K562 (cell line): ENCODE data around the gene RBBP8. TPM values are rescaled to one million over a fixed set of nuclear protein-coding genes. Genes with fewer than 3 reads are reported as not detected.

Experiments used
- ATAC-seq: fragments of 200-7000 bp; cut with Tn5 transposase; 3 replicates; pipeline ENCODE4 v1.9.1; 2020; ENCODE audit warnings: moderate library complexity
- BruUV-seq: library from RNA; stranded (reverse); fragments of 400-500 nt; replicated peaks from 2 replicates; lab custom pipeline; 2021; lab: Mats Ljungman, UMichigan
- CTCF ChIA-PET: fragments of 300-600 bp; formaldehyde crosslinking; extraction: SDS; loops from one replicate; lab custom pipeline; 2021; ENCODE audit warnings: low intra/inter-chr PET ratio; lab: Yijun Ruan, JAX
- POLR2A ChIA-PET: fragments of 300-600, 350-650 bp; sonication (Branson Sonifier 250); formaldehyde crosslinking; extraction: SDS; loops from one replicate; lab custom pipeline; 2021; ENCODE audit warnings: antibody characterized with exemption, inconsistent platforms; lab: Yijun Ruan, JAX
- DNase-seq, 4 experiments: peaks; one replicate each; pipeline versions ENCODE4 v3.0.0 to v3.0.0-alpha.2; 2011 to 2018; ENCODE audit warnings: low spot score in 3 of 4, mixed read lengths in 3 of 4; ENCODE audit errors: extremely low read depth in 1 of 4
- FAIRE-seq: peaks from 2 replicates; lab custom pipeline; 2011; peaks lifted over from hg19 to GRCh38; lab: Jason Lieb, UNC
- H2AFZ ChIP-seq: 2 replicates; pipeline ENCODE4 v1.6.0; 2011; ENCODE audit warnings: low read depth, low read length, control low read depth, inconsistent platforms
- H3K27ac ChIP-seq: fragments of 200-600 bp; 3 replicates; pipeline ENCODE4 v1.8.0; 2011; ENCODE audit warnings: low read depth, mild to moderate bottlenecking, control low read depth, inconsistent platforms, low read length, moderate library complexity, mixed read lengths; ENCODE audit errors: extremely low read depth
- H3K27me3 ChIP-seq, 2 experiments: fragments of 300-600 bp in 1 of 2; 2 replicates in 1 of 2; 3 replicates in 1 of 2; pipeline versions ENCODE4 v1.6.0 to v1.8.0; 2011; ENCODE audit warnings: inconsistent platforms in 2 of 2, low read length in 2 of 2, mild to moderate bottlenecking in 1 of 2, mixed read lengths in 1 of 2, moderate library complexity in 1 of 2; ENCODE audit not compliant: control insufficient read depth in 2 of 2, insufficient read depth in 2 of 2
- H3K36me3 ChIP-seq: fragments of 300-600 bp; 3 replicates; pipeline ENCODE4 v1.8.0; 2011; ENCODE audit warnings: mild to moderate bottlenecking, low read length, inconsistent platforms; ENCODE audit not compliant: control insufficient read depth, insufficient read depth
- H3K4me1 ChIP-seq, 2 experiments: fragments of 200-600 bp in 1 of 2; replicated peaks in 1 of 2; 2 replicates in 1 of 2; 3 replicates in 1 of 2; pipeline versions ENCODE4 v1.5.1 to v1.8.0; 2011; ENCODE audit warnings: inconsistent platforms in 2 of 2, low read length in 2 of 2, mild to moderate bottlenecking in 1 of 2, mixed read lengths in 1 of 2, moderate library complexity in 1 of 2; ENCODE audit not compliant: control insufficient read depth in 2 of 2, insufficient read depth in 2 of 2
- H3K4me2 ChIP-seq: 2 replicates; pipeline ENCODE4 v1.6.1; 2011; ENCODE audit warnings: low read length, control low read depth, inconsistent platforms, mixed read lengths; ENCODE audit not compliant: insufficient read depth
- H3K4me3 ChIP-seq: fragments of 200-600 bp; sonication (generic), shearing (Covaris generic); 2 replicates; pipeline ENCODE4 v1.5.1; 2016; ENCODE audit warnings: control low read depth, inconsistent platforms
- H3K79me2 ChIP-seq: fragments of 200-600 bp; 3 replicates; pipeline ENCODE4 v1.8.0; 2011; ENCODE audit warnings: low read length, inconsistent platforms; ENCODE audit not compliant: control insufficient read depth, insufficient read depth
- H3K9ac ChIP-seq, 2 experiments: 2 replicates each; pipeline versions ENCODE4 v1.6.0 to v1.6.1; 2011; ENCODE audit warnings: low read depth in 2 of 2, low read length in 2 of 2, control low read depth in 1 of 2, inconsistent platforms in 1 of 2, mild to moderate bottlenecking in 1 of 2, mixed read lengths in 1 of 2; ENCODE audit not compliant: insufficient read depth in 1 of 2
- H3K9me1 ChIP-seq: one replicate; pipeline ENCODE4 v1.6.0; 2011; ENCODE audit warnings: inconsistent platforms, mild to moderate bottlenecking, low read length, moderate library complexity; ENCODE audit not compliant: control insufficient read depth, insufficient read depth
- H3K9me3 ChIP-seq: replicated peaks from 2 replicates; pipeline ENCODE4 v1.5.1; 2011; ENCODE audit warnings: low read depth, low read length, inconsistent platforms; ENCODE audit not compliant: control insufficient read depth, insufficient read depth
- H4K20me1 ChIP-seq: replicated peaks from 2 replicates; pipeline ENCODE4 v1.6.1; 2011; ENCODE audit warnings: low read length, inconsistent platforms, mixed read lengths; ENCODE audit not compliant: control insufficient read depth, insufficient read depth
- FOS ChIP-seq: IDR thresholded peaks from 3 replicates; pipeline ENCODE4 v1.6.1; 2011; ENCODE audit not compliant: insufficient read length; ENCODE audit errors: extremely low read depth
- MBD2 ChIP-seq: sonication (generic); IDR thresholded peaks from 2 replicates; pipeline ENCODE4 v1.6.1; 2016; ENCODE audit warnings: low read depth, borderline replicate concordance
- PCBP2 ChIP-seq: fragments of 200-400 bp; formaldehyde crosslinking; IDR thresholded peaks from 2 replicates; pipeline ENCODE4 v1.6.1; 2018; ENCODE audit warnings: low read length, low read depth, mild to moderate bottlenecking, moderate library complexity; ENCODE audit not compliant: poor library complexity, severe bottlenecking
- PHB ChIP-seq: fragments of 250-450 bp; sonication (Bioruptor Pico); IDR thresholded peaks from 2 replicates; pipeline ENCODE4 v1.5.0; 2021
- RBM34 ChIP-seq: fragments of 200-400 bp; formaldehyde crosslinking; IDR thresholded peaks from 2 replicates; pipeline ENCODE4 v1.6.1; 2018; ENCODE audit warnings: low read length, borderline replicate concordance; ENCODE audit not compliant: insufficient read depth
- RUNX1 ChIP-seq: sonication (generic); IDR thresholded peaks from 2 replicates; pipeline ENCODE4 v1.6.1; 2016; ENCODE audit warnings: antibody characterized with exemption, low read depth
- SIN3B ChIP-seq: fragments of 450-650 bp; IDR thresholded peaks from 2 replicates; pipeline ENCODE4 v1.6.1; 2017; ENCODE audit warnings: low read depth, mild to moderate bottlenecking, moderate library complexity
- SIX5 ChIP-seq, 2 experiments: IDR thresholded peaks; 2 replicates each; pipeline ENCODE4 v1.6.1; 2011; ENCODE audit warnings: low read length in 2 of 2, borderline replicate concordance in 1 of 2, low read depth in 1 of 2, mild to moderate bottlenecking in 1 of 2, moderate library complexity in 1 of 2; ENCODE audit not compliant: insufficient read depth in 1 of 2
- SMAD1 ChIP-seq: fragments of 150-350 bp; IDR thresholded peaks from 2 replicates; pipeline ENCODE4 v1.6.1; 2014; ENCODE audit warnings: low read length, low read depth; ENCODE audit not compliant: partially characterized antibody
- TBP ChIP-seq: optimal IDR thresholded peaks from 2 replicates; pipeline ENCODE3; 2011; ENCODE audit warnings: low read depth, low read length, improper control_type of control experiment
- ZNF184 ChIP-seq: sonication (generic); formaldehyde crosslinking; IDR thresholded peaks from 2 replicates; pipeline ENCODE4 v1.5.0; 2020; ENCODE audit warnings: missing genetic modification reagents
- WGBS: fragments of 100-300 bp; shearing (Covaris generic); methylation state at CpG from one replicate; pipeline ENCODE4 v1.1.6; 2016; ENCODE audit warnings: low coverage, mixed read lengths; ENCODE audit not compliant: insufficient coverage; ENCODE audit errors: missing lambda C conversion rate; 5-methylcytosine and 5-hydroxymethylcytosine counted together
- in situ Hi-C: fragments of 300-500 bp; cut with MboI; formaldehyde crosslinking; loops from 4 replicates; pipeline ENCODE4 v1.15.0; 2018; ENCODE audit warnings: inconsistent platforms, mixed read lengths
- intact Hi-C: fragments of 100-400 bp; cut with micrococcal nuclease; formaldehyde crosslinking; loops from 2 replicates; pipeline ENCODE4 v1.14.2; 2022
- polyA plus RNA-seq, 8 experiments: library from polyadenylated mRNA; depleted of rRNA in 4 of 8; stranded (reverse) in 5 of 8; unstranded in 3 of 8; fragments of >200 nt; fragmentation: Nextera tagmentation in 2 of 8; fragmentation: Illumina TruSeq in 1 of 8; extraction: Ambion mirVana in 2 of 8; extraction: Trizol in 1 of 8; gene quantifications; 2 replicates each; pipeline versions ENCODE4 v1.2.1 to v1.2.3, GENCODE V29; 2011 to 2014; ENCODE audit warnings: inconsistent platforms in 1 of 8, missing spikeins in 1 of 8
- total RNA-seq, 7 experiments: library from RNA; depleted of rRNA in 6 of 7; stranded (reverse); fragments of >200 nt in 6 of 7; fragmentation: Illumina TruSeq in 2 of 7; extraction: Trizol in 2 of 7; gene quantifications; 2 replicates each; pipeline versions ENCODE4 v1.2.1 to v1.2.3, GENCODE V29; 2011 to 2021; ENCODE audit warnings: low replicate concordance in 1 of 7
- TF ChIP-seq, protein P1 (sequence below): fragments of 450-650 bp; IDR thresholded peaks from 2 replicates; pipeline ENCODE4 v1.7.1; 2018; ENCODE audit warnings: mild to moderate bottlenecking, low read depth; ENCODE audit not compliant: partially characterized antibody
- TF ChIP-seq, protein P2 (sequence below), 2 experiments: fragments of 450-650 bp; conservative IDR thresholded peaks; 2 replicates each; pipeline ENCODE4 v1.6.1; 2017; ENCODE audit warnings: mild to moderate bottlenecking in 2 of 2, moderate library complexity in 2 of 2
- TF ChIP-seq, protein P3 (sequence below): fragments of 250-450 bp; sonication (Bioruptor Pico); IDR thresholded peaks from 2 replicates; pipeline ENCODE4 v1.8.0; 2022; ENCODE audit warnings: inconsistent platforms, mild to moderate bottlenecking, moderate library complexity, borderline replicate concordance
- TF ChIP-seq, protein P4 (sequence below): fragments of 450-650 bp; IDR thresholded peaks from 2 replicates; pipeline ENCODE4 v1.6.1; 2016

RBBP8 gene
- total and polyA plus RNA-seq, 9 of the 15 experiments (the other 6 are each of a cell fraction or from before 2014, with no cell fraction given): 28.4 to 63.1 (median 48.9) TPM

DNA sequence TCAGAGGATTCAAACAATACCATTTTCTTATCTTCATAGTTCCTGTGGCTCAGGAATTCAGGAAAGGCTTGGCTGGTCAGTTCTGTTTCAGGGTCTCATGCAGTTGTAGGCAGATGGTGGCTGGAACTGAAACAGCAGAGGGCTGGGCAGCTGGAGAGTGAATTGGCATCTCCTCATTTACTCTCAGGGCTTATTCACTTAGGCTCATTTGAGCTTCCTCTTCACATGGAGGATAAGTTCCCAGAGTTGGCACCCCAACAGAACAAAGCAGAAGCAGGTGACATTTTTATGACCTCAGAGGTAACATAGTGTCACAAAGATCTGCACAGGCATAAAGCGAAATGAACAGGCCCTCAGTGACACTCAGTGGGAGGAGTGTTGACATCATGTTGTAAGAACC lies 66.1 kb downstream of the RBBP8 start:
- ATAC-seq (no peak), FAIRE-seq (no peak), DNase-seq (no peak)
- peaks cover 76% of the 10 kb centered on the region for H3K36me3 ChIP-seq
- CTCF ChIA-PET: no interaction called here
- H3K27me3 ChIP-seq: no peaks in the 10 kb centered on the region
- H3K4me3 ChIP-seq: no peak overlapping the region
- 91% methylated on average over 1 of the region's 1 CpG for WGBS
- TF ChIP-seq TBP (no peak), SIN3B (no peak), MBD2 (no peak), SIX5 (IDR thresholded peaks at IDR 0.05; ENCODE audit: borderline replicate concordance in 1 of 2, insufficient read depth in 1 of 2, low read depth in 1 of 2, low read length in 2 of 2) (no peak), PHB (no peak), FOS (no peak), RBM34 (no peak), RUNX1 (no peak), SMAD1 (no peak), PCBP2 (no peak), ZNF184 (no peak)
- TF ChIP-seq, protein P1, sequence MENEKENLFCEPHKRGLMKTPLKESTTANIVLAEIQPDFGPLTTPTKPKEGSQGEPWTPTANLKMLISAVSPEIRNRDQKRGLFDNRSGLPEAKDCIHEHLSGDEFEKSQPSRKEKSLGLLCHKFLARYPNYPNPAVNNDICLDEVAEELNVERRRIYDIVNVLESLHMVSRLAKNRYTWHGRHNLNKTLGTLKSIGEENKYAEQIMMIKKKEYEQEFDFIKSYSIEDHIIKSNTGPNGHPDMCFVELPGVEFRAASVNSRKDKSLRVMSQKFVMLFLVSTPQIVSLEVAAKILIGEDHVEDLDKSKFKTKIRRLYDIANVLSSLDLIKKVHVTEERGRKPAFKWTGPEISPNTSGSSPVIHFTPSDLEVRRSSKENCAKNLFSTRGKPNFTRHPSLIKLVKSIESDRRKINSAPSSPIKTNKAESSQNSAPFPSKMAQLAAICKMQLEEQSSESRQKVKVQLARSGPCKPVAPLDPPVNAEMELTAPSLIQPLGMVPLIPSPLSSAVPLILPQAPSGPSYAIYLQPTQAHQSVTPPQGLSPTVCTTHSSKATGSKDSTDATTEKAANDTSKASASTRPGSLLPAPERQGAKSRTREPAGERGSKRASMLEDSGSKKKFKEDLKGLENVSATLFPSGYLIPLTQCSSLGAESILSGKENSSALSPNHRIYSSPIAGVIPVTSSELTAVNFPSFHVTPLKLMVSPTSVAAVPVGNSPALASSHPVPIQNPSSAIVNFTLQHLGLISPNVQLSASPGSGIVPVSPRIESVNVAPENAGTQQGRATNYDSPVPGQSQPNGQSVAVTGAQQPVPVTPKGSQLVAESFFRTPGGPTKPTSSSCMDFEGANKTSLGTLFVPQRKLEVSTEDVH: no peak
- TF ChIP-seq, protein P2, sequence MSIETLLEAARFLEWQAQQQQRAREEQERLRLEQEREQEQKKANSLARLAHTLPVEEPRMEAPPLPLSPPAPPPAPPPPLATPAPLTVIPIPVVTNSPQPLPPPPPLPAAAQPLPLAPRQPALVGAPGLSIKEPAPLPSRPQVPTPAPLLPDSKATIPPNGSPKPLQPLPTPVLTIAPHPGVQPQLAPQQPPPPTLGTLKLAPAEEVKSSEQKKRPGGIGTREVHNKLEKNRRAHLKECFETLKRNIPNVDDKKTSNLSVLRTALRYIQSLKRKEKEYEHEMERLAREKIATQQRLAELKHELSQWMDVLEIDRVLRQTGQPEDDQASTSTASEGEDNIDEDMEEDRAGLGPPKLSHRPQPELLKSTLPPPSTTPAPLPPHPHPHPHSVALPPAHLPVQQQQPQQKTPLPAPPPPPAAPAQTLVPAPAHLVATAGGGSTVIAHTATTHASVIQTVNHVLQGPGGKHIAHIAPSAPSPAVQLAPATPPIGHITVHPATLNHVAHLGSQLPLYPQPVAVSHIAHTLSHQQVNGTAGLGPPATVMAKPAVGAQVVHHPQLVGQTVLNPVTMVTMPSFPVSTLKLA (conservative IDR thresholded peaks at IDR 0.05): no peak
- TF ChIP-seq, protein P3, sequence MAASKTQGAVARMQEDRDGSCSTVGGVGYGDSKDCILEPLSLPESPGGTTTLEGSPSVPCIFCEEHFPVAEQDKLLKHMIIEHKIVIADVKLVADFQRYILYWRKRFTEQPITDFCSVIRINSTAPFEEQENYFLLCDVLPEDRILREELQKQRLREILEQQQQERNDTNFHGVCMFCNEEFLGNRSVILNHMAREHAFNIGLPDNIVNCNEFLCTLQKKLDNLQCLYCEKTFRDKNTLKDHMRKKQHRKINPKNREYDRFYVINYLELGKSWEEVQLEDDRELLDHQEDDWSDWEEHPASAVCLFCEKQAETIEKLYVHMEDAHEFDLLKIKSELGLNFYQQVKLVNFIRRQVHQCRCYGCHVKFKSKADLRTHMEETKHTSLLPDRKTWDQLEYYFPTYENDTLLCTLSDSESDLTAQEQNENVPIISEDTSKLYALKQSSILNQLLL (CRISPR knock-in tag): no peak
- TF ChIP-seq, protein P4, sequence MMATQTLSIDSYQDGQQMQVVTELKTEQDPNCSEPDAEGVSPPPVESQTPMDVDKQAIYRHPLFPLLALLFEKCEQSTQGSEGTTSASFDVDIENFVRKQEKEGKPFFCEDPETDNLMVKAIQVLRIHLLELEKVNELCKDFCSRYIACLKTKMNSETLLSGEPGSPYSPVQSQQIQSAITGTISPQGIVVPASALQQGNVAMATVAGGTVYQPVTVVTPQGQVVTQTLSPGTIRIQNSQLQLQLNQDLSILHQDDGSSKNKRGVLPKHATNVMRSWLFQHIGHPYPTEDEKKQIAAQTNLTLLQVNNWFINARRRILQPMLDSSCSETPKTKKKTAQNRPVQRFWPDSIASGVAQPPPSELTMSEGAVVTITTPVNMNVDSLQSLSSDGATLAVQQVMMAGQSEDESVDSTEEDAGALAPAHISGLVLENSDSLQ: no peak
- no peaks in the 10 kb centered on the region for H3K9me1 ChIP-seq
- H3K27ac ChIP-seq: no peak overlapping the region
- no TSS peak for BruUV-seq
- H3K9ac ChIP-seq: no peak overlapping the region
- no peak overlapping the region for H2AFZ ChIP-seq
- H3K9me3 ChIP-seq: no peaks in the 10 kb centered on the region
- intact Hi-C loops (no loop called here), in situ Hi-C loops (no loop called here)
- no peaks in the 10 kb centered on the region for H4K20me1 ChIP-seq
- POLR2A ChIA-PET: no interaction called here
- H3K79me2 ChIP-seq: no peaks in the 10 kb centered on the region
- no peaks in the 10 kb centered on the region for H3K4me1 ChIP-seq
- H3K4me2 ChIP-seq: no peak overlapping the region
